HG02943 (cell line): ENCODE data around the gene VAMP2.

Source experiments
- ATAC-seq: cut with Tn5 transposase; IDR thresholded peaks from one replicate; pipeline ENCODE4 v1.9.1; 2021; ENCODE audit warnings: mild to moderate bottlenecking, low read depth, moderate library complexity; ENCODE audit not compliant: unreplicated experiment

The VAMP2 gene

DNA sequence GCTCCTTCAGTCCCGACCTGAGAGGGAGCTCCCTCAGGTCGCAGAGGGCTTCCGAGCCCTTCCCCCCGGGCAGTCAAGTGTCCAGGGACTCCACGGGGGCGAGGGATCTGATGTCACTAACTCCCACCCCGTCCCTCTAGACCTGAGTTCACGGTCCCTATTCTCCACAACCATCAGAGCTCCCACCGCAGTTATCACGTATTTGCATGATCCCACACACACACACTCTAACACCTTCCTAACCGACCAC is 6.8 kb downstream of the VAMP2 start:
- ATAC-seq = no peak

- ATAC-seq = no peak
These were observed 7.3 kb downstream of the VAMP2 start for GRCh38 chr17:8155231-8155995.

- no peak for ATAC-seq
These were observed 8.1 kb downstream of the VAMP2 start for GRCh38 chr17:8154608-8155155.

- no peak for ATAC-seq
These were observed 8.7 kb downstream of the VAMP2 start for GRCh38 chr17:8153957-8154607.

DNA sequence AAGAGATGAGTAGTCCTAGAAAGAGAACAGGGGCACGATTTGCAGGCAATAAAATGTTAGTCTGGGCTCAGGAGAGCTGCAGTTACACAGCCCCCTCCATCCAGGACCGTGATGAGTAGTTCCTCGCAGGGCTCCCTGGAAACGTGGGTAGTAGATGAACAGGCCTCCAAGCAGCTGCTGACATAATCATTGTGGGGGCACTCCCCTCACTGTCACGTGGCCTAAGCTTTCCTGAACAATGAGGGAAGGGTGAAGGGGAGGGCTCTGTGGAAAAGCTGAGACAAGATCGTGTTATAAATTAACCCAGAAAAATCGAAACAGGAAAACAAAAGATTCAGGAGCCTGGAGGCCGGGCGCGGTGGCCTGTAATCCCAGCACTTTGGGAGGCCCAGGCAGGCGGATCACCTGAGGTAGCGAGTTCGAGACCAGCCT is 9.2 kb downstream of the VAMP2 start:
- no peak for ATAC-seq

- ATAC-seq = no peak
These were observed 9.7 kb downstream of the VAMP2 start for GRCh38 chr17:8153031-8153451.

GRCh38 chr17:8152112-8152775 is 10.5 kb downstream of the VAMP2 start, which contains the start of gene PER1:
Gene PER1, minus strand, starts transcription at chr17:8152404. Its CDS starts 1,698 bp downstream, at chr17:8150706.
- no peak for ATAC-seq

DNA sequence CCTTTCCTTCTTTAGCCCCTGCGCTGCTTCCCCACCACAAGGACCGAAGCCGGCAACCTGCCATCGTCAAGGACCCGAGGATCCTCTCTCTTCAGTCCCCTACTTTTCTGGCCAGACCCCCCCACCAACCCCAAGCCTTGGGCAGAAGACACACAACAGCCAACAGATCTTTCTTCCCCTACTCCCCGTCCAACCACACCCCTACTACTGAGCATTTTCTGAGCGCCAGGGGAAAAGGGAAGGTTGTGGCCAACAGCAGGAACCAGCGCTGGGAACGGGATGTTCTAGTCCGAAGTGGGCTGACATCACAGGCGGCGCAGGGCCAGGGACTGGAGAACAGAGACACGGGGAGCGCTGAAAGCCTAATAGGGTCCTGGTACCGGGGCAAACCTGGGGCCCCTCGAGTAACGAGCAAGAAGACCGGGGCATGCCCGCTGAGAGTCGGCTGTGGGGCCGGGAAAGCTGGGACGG is 11.1 kb downstream of the VAMP2 start:
- ATAC-seq = no peak

DNA sequence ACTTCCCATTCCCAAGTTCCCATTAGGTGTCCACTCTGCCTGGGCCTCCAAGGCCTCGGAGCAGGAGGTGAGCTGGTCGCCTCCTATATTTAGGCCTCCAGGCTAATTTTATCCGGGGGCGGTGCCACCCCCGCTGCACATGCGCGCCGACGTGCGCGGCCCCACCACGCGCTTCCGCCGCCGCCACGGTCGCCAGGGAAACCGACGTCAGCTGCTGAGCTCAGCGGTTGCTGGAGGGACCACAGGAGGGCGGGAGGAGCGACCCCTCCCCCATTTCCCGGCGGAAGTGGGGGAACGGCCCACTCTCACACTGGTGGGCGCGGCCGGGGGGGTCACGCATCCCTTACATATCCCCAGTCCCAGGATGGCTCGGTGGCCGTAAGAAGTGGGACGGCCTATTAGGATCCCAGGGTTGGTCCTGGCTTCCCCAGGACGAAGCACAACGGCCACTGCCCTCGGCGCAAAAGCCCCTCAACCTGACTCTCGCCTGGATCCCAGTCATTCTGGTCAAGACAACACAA is 11.6 kb downstream of the VAMP2 start:
- ATAC-seq = no peak

- no peak for ATAC-seq
These were observed 12.3 kb downstream of the VAMP2 start for GRCh38 chr17:8150194-8151119.

DNA sequence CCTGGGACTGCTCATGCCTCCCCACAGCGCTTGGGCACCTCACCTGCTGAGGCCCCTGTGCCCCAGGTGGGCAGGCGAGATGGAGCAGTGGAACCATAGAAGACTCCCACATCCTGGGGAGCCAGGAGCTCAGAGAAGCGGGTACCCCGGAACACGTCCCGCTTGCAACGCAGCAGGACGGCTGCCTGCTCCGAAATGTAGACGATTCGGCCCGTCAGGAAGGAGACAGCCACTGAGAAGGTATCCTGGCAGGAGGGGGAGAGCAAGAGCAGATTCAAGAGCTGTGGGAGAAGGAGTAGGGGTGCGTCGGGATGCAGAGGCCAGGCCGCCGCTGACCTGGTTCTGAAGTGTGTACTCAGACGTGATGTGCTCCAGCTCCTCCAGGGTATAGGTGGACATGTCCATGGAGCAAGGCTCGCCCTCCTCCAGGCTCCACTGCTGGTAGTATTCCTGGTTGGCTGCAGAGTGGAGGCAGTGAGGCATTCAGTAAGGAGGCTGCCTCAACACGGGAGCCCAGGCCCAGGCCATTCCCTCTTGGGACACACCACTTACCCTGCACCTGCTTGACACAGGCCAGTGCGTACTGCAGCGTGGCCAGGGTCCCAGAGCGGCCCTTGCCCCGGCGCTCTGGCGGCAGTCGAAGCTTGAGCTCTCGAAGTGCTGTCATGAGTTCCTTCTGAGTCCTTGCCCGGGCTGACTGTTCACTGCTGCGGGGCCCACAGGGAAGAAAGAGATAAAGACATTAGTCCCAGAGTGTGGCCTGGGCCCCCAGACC is 13.1 kb downstream of the VAMP2 start:
- ATAC-seq = no peak

GRCh38 chr17:8148560-8148959 is 14.2 kb downstream of the VAMP2 start:
- no peak for ATAC-seq

GRCh38 chr17:8147805-8148404 is 14.8 kb downstream of the VAMP2 start:
- ATAC-seq = no peak

GRCh38 chr17:8147141-8147804 is 15.5 kb downstream of the VAMP2 start:
- ATAC-seq = no peak

- ATAC-seq = no peak
These were observed 16.2 kb downstream of the VAMP2 start for GRCh38 chr17:8146381-8147140.

- no peak for ATAC-seq
These were observed 16.9 kb downstream of the VAMP2 start for GRCh38 chr17:8145811-8146210.

- ATAC-seq = no peak
These were observed 18.1 kb downstream of the VAMP2 start for GRCh38 chr17:8144401-8145231.
